ENCODE measurements around the gene GRIK3. TPM values are rescaled to one million over a fixed set of nuclear protein-coding genes. Genes with fewer than 3 reads are reported as not detected.

GRIK3 gene
- total RNA-seq, 2 donors from 2014 or later = 0.14 TPM

DNA sequence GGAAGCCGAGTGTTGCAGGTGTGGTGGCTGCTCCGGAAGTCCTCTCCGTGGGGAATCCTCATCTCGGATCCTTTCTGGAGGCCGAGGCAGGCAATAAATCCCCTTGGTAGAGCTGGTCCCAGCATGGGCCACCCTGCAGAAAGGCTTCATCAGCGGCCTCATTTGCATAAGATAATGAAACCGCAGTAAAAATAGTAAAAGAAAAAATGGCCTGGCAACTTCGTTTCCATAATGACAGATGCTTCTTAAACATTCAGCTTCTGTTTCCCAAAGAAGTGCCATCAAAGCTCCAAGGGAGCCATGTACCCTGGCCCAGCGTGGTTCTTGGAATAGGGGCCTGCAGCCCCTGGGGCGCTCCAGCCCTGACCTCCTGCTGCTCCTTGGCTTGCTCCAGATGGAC is 244.1 kb downstream of the GRIK3 start:
- no peaks in the 10 kb centered on the region for H3K4me1 ChIP-seq (ENCODE audit: control insufficient read depth in 1 of 2, low read depth in 2 of 2)
- no peak overlapping the region for H3K27ac ChIP-seq
- DNase-seq (ENCODE audit: low spot score) (no peak), ATAC-seq (ENCODE audit: insufficient number of reproducible peaks, low FRiP score, low read depth) (no peak)
- no peaks in the 10 kb centered on the region for H3K9me3 ChIP-seq
- no peaks in the 10 kb centered on the region for H3K36me3 ChIP-seq
- H3K27me3 ChIP-seq (replicated peaks; ENCODE audit: insufficient read depth) = no peaks in the 10 kb centered on the region
- H3K4me3 ChIP-seq = no peak overlapping the region
- TF ChIP-seq, protein P1, sequence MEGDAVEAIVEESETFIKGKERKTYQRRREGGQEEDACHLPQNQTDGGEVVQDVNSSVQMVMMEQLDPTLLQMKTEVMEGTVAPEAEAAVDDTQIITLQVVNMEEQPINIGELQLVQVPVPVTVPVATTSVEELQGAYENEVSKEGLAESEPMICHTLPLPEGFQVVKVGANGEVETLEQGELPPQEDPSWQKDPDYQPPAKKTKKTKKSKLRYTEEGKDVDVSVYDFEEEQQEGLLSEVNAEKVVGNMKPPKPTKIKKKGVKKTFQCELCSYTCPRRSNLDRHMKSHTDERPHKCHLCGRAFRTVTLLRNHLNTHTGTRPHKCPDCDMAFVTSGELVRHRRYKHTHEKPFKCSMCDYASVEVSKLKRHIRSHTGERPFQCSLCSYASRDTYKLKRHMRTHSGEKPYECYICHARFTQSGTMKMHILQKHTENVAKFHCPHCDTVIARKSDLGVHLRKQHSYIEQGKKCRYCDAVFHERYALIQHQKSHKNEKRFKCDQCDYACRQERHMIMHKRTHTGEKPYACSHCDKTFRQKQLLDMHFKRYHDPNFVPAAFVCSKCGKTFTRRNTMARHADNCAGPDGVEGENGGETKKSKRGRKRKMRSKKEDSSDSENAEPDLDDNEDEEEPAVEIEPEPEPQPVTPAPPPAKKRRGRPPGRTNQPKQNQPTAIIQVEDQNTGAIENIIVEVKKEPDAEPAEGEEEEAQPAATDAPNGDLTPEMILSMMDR (IDR thresholded peaks at IDR 0.05) = no peak

DNA sequence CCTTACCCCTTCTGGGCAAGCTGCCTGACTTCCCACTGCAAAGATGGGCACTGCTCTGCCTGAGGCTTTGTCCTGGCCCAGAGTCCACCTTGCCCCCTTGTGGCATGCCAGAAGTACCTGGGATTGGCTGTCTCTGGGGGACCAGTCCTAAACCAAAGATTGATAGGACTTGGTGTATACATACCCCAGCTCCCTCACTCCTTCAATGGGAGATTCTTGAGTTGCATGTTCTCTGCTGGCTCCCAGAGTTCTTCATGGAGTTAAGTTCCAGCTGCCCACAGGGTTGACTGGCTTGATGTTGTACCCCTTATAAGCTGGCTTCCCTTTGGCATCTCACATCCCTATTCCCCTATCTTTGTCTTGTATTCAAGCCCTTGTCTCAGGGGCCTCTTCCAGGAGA is 244.8 kb downstream of the GRIK3 start:
- DNase-seq (ENCODE audit: low spot score) (no peak), ATAC-seq (ENCODE audit: insufficient number of reproducible peaks, low FRiP score, low read depth) (no peak)
- H3K36me3 ChIP-seq = no peaks in the 10 kb centered on the region

DNA sequence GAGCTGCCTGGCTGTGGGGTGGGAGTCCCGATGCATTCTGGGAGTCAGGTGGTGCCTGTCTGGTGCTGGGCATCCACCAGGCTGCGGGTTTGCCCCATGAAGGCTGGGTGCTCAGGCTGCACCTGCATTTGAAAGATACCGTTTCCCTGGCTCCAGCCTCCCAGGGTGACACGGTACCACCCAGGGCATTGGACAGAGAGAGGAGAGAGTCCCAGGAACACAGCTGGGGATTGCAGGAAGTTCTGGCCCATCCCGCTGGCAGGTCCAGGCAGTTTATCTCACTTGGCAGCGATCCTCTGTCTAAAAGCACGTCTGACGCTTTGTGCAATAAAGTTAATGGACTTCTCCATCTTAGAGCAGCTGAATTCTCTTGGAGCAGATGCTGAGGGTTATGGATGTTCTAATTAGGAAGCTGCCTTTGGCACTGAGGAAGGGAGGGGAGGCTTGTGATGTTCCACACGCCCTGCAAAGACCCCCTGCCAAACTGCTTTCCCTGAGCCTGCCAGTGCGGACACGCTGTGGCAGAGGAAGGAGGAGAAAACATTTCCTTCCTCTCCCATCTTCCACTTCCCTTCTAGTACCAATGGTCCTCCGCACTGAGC is 246.9 kb downstream of the GRIK3 start:
- H3K27me3 ChIP-seq (replicated peaks; ENCODE audit: insufficient read depth) = no peaks in the 10 kb centered on the region

More for the DNA sequence above, 244.8 kb downstream of the GRIK3 start:
- Histone ChIP-seq H3K9me3 (no peaks in the 10 kb centered on the region), H3K4me1 (ENCODE audit: control insufficient read depth in 1 of 2, low read depth in 2 of 2) (no peaks in the 10 kb centered on the region), H3K4me3 (no peak overlapping the region), H3K27ac (no peak overlapping the region), H3K27me3 (replicated peaks; ENCODE audit: insufficient read depth) (no peaks in the 10 kb centered on the region)
- TF ChIP-seq, protein P1 (IDR thresholded peaks at IDR 0.05) = no peak

DNA sequence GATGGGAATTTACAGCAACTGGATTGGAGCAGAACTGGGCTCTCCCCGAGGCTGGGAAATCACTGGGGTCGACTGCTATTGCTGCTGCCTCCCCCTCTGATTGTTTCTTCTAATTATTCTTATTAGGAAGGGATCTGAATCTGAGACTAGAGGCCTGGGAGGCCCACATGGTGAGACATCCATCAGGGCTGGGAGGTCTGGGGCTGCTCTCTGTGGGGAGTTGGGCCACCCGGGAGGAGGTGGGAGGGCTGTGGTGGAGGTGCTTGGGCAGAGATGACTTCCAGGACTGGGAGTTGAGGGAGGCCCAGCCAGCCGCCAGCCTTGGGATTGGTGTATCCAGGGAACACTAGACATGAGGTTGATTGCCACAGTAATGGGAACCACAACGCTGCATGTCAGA is 247.9 kb downstream of the GRIK3 start:
- Histone ChIP-seq H3K4me3 (no peak overlapping the region), H3K27ac (no peak overlapping the region), H3K27me3 (replicated peaks; ENCODE audit: insufficient read depth) (no peaks in the 10 kb centered on the region), H3K4me1 (ENCODE audit: control insufficient read depth in 1 of 2, low read depth in 2 of 2) (no peaks in the 10 kb centered on the region), H3K36me3 (no peaks in the 10 kb centered on the region), H3K9me3 (no peaks in the 10 kb centered on the region)
- TF ChIP-seq, protein P1 (IDR thresholded peaks at IDR 0.05) = no peak
- DNase-seq (ENCODE audit: low spot score) (no peak), ATAC-seq (ENCODE audit: insufficient number of reproducible peaks, low FRiP score, low read depth) (no peak)

More for the DNA sequence above, 246.9 kb downstream of the GRIK3 start:
- DNase-seq (ENCODE audit: low spot score) (no peak), ATAC-seq (ENCODE audit: insufficient number of reproducible peaks, low FRiP score, low read depth) (no peak)
- Histone ChIP-seq H3K9me3 (no peaks in the 10 kb centered on the region), H3K27ac (no peak overlapping the region), H3K4me3 (no peak overlapping the region), H3K4me1 (ENCODE audit: control insufficient read depth in 1 of 2, low read depth in 2 of 2) (no peaks in the 10 kb centered on the region), H3K36me3 (no peaks in the 10 kb centered on the region)
- TF ChIP-seq, protein P1 (IDR thresholded peaks at IDR 0.05) = no peak

DNA sequence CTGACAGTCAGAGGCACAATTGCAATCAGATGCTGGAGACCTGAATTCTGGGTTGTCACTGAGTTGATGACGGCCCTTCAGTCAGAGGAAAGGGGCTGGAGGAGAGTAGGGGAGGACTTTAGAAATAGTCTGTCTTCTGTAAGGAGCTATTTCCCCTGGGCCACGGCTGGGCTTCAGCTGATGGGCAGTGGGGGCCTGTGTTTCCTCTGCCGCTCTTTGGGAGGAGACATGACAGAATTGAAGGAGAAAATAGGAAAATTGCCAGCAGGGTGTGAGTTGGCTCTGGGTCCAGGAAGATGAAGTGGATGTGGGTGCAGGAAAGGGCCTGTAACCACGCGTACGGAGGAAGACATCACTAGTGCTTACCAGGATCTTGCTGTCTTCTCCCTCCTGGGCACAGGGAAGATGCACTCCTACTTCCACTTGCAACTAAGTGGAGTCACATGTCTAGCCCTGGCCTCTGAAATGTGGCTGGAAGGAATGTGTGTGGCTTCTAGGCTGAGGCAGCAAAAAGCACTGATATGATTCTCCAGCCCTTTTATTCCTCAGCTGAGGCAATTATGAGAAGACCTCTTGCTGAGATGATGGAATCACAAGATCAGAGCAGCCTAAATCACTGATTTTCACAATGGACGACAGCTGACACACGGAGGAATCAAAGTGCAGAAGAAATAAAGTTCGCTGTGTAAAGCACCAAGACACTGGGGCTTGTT is 250.0 kb downstream of the GRIK3 start:
- TF ChIP-seq, protein P1 (IDR thresholded peaks at IDR 0.05) = no peak
- H3K27me3 ChIP-seq (replicated peaks; ENCODE audit: insufficient read depth) = no peaks in the 10 kb centered on the region
- ATAC-seq (ENCODE audit: insufficient number of reproducible peaks, low FRiP score, low read depth) (no peak), DNase-seq (ENCODE audit: low spot score) (no peak)
- no peak overlapping the region for H3K4me3 ChIP-seq
- H3K4me1 ChIP-seq (ENCODE audit: control insufficient read depth in 1 of 2, low read depth in 2 of 2) = no peaks in the 10 kb centered on the region
- no peaks in the 10 kb centered on the region for H3K9me3 ChIP-seq
- no peak overlapping the region for H3K27ac ChIP-seq
- no peaks in the 10 kb centered on the region for H3K36me3 ChIP-seq

Measured in thoracic aorta (tissue), 2 donors.